Left ventricle myocardium superior (tissue), 1 donor: ENCODE data around the gene RNF25. TPM values are rescaled to one million over a fixed set of nuclear protein-coding genes. Genes with fewer than 3 reads are reported as not detected.

ENCODE experiments used
- ATAC-seq: fragments of 200-7000 bp; cut with Tn5 transposase; one replicate; pipeline ENCODE4 v1.9.1; 2020; ENCODE audit warnings: mild to moderate bottlenecking, moderate library complexity
- DNase-seq: peaks from one replicate; pipeline ENCODE4 v3.0.0-alpha.2; 2020
- intact Hi-C: fragments of 100-400 bp; cut with micrococcal nuclease; formaldehyde crosslinking; loops from one replicate; pipeline ENCODE4 v1.11.0; 2022
- long read RNA-seq: library from polyadenylated mRNA; unstranded; transcript quantifications from one replicate; pipeline ENCODE4 v2.0.0, GENCODE V29; 2021
- total RNA-seq: library from RNA; stranded (reverse); fragmentation: NEBNext Ultra II Directional; extraction: Animal tissue kit (Norgen Biotek cat#: 25700); gene quantifications from one replicate; pipeline ENCODE4 v1.2.1, GENCODE V29; 2021
- donor health status: DM: no; HTN: yes; CAD: no; lungs with severe emphysema.

RNF25 gene, protein sequence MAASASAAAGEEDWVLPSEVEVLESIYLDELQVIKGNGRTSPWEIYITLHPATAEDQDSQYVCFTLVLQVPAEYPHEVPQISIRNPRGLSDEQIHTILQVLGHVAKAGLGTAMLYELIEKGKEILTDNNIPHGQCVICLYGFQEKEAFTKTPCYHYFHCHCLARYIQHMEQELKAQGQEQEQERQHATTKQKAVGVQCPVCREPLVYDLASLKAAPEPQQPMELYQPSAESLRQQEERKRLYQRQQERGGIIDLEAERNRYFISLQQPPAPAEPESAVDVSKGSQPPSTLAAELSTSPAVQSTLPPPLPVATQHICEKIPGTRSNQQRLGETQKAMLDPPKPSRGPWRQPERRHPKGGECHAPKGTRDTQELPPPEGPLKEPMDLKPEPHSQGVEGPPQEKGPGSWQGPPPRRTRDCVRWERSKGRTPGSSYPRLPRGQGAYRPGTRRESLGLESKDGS
- total RNA-seq, result 12.4 TPM
- long read RNA-seq, transcript RNF25-205 (2 exons, 532 nt), result minor isoform, 5 of 14 reads
- long read RNA-seq, transcript RNF25-201 (10 exons, 1,914 nt), result major isoform, 7 of 14 reads
- long read RNA-seq, partial matches to known transcripts, result 1 of 14 reads
- long read RNA-seq, other reads (novel, unspliced or antisense), result 1 of 14 reads

DNA sequence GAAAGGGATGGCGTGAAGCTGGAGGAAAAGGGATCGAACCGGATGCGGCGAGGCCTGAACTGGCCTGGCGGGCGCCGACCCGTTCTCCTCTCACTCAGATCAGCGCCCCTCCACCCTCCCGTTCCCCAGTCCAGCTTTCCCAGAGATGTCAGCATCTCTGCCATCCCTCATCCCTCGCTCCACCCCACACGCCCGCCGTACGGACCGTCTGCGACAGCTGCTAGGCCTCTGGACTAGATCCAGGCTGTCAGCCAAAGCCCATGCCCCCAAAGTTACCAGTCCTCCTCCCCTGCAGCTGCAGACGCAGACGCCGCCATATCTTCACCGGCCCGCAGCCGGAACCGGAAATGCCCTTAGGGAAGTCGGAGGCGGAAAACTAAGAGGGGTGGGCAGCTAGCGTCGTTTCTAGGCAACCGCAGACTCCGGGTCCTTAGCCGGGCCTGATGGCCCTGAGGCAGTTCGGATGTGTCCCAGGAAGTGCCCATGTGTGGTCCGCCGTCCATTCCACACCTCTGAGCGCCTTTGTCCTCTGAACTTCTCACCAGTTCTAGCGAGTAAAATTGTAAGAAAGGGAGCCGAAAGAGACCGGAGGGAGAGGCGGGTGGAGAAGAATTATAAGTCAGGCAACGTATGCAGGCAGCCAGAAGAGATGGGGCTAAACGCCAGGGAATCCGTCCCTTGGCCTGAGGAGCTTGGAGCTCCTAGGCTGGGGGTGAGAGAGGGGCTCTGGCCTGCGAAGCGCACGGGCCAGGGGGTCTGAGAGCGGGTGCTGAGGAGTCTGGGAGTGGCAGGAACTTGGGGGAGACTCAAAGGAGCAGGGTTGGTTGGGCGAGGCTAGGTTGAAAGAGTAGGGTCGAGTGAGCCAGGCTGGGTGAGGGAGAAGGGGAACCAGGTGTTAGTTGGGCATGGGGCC is at the start of gene RNF25, which contains the start of gene STK36:
Gene RNF25, minus strand, starts transcription at position 349 of the 913 bp plus-strand sequence. Its CDS starts 32 bp downstream, at position 317.
Gene STK36, plus strand, starts transcription at position 433 of the 913 bp plus-strand sequence. CDS start 744 bp downstream, outside the sequence.
- intact Hi-C loops, result no loop called here
- DNase-seq, result peak; percentile 87
- peak; percentile 97 for ATAC-seq

GRCh38 chr2:218721488-218721887 is 49.7 kb upstream of the RNF25 start:
- intact Hi-C loops, result no loop called here
- no peak for ATAC-seq
- DNase-seq, result no peak

- DNase-seq, result no peak
- no peak for ATAC-seq
- intact Hi-C loops, result no loop called here
Measured at GRCh38 chr2:218720048-218721041, 48.5 kb upstream of the RNF25 start.

- intact Hi-C loops, result loop anchor here (10.0 kb wide), 1 partner anchor 125 kb away; no protein-coding TSS in a partner anchor
Measured at GRCh38 chr2:218719457-218719856, 47.7 kb upstream of the RNF25 start.

DNA sequence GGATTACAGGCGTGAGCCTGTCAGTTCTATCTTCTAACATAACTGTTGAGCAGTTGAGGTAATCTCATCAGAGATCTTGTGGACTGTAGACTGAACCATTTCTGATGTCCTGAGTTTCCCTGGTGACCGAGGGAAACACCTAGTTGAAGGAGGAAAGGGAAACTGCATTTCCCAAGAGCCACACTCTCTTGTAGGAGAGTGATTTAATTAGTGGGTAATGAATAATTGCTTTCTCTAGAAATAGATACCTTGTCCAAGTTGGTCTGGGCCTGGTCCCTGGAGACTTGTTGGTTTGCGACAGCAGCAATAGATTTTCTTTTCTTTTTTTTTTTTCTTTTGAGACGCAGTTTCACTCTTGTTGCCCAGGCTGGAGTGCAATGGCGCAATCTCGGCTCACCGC is 46.3 kb upstream of the RNF25 start:
- DNase-seq, result no peak
- intact Hi-C loops, result loop anchor here (10.0 kb wide), 1 partner anchor 127 kb away; no protein-coding TSS in a partner anchor
- ATAC-seq, result no peak

More at GRCh38 chr2:218719457-218719856, 47.7 kb upstream of the RNF25 start:
- DNase-seq (no peak), ATAC-seq (no peak)

DNA sequence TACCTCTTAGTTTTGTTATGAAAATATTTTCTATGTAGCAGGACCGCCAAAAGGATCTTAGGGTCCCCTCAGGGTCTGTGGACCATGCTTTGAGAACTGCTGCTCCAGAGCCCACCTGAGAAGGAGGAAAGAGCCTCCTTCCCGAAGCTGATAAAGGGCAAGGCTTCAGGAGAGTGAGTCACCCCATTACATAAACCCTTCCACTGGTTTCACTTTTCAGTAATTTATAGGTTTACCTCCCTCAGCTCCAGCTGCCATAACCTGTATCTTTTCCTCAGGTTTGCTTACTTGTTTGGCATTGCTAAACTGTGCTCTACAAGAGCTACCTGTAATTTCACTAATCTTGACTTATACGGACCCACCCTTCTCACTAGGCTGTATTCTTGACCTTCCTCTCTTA is 45.5 kb upstream of the RNF25 start:
- no peak for ATAC-seq
- no peak for DNase-seq

DNA sequence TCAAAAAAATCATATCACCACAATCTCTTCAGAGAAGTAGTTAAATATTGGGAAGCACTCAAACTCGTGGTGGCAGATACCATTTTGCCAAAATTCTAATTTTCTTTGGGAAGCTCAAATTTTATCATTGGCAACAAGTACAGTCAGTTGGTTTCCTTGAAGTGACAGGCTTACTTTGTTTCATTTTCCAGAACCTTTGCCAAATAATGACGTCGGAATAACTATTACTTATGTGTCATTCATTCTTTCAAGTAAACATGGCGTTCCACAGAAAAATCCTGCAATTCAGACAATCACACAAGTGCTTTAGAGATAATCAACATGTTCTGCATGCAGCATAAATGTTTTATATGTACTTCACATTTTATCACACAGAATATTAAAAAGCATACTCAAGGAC is 44.3 kb upstream of the RNF25 start:
- DNase-seq (no peak), ATAC-seq (no peak)
- intact Hi-C loops, result loop anchor here (10.0 kb wide), 1 partner anchor 129 kb away; no protein-coding TSS in a partner anchor

More for the DNA sequence above, 45.5 kb upstream of the RNF25 start:
- intact Hi-C loops, result loop anchor here (10.0 kb wide), 1 partner anchor 128 kb away; no protein-coding TSS in a partner anchor

DNA sequence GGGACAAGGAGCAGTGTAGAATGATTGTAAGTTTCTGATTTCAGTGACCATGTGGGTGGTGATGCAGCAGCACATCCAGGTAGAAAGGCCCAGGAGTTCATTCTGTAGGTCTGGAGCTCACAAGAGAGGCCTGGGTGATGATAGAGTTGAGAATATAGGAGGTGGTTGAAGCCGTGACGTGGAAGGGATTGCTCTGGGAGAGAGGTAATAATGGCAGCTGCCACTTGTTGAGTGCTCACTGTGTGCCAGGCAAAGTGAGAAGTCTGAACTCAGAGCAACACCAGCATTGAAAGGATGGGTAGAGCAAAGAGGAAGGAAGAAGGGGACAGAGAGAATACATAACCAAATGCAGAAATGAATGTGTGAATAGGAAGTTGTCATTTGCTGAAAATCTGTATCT is 42.1 kb upstream of the RNF25 start:
- ATAC-seq, result no peak
- intact Hi-C loops, result loop anchor here (10.0 kb wide), 1 partner anchor 131 kb away; no protein-coding TSS in a partner anchor
- DNase-seq, result no peak

DNA sequence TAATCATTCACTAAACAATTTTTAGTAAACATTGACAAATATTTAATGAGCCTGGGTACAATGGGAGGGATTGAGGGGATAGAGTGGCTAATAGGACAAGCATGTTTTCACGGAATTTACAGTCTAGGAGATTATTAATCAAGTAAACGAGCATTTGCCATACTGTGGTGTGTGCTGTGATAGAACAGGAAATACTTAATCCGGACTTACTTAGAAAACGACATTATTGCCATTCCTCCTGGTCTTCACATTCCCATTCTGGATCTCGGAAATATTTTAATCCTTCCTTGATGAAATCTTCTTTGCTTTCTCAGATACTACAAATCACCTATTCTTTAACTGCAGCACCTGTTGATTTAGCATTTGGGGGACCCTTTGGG is 39.7 kb upstream of the RNF25 start:
- intact Hi-C loops, result loop anchor here (10.0 kb wide), 1 partner anchor 133 kb away; no protein-coding TSS in a partner anchor
- no peak for ATAC-seq
- no peak for DNase-seq

GRCh38 chr2:218710687-218711549 is 39.1 kb upstream of the RNF25 start, which contains the start of gene TTLL4:
Gene TTLL4 (plus strand): TSS chr2:218710835. CDS start chr2:218737677, 26,842 bp downstream.
- intact Hi-C loops, result loop anchor here (10.0 kb wide), 1 partner anchor 134 kb away; no protein-coding TSS in a partner anchor
- ATAC-seq (peak; percentile 98), DNase-seq (peak; percentile 99)

DNA sequence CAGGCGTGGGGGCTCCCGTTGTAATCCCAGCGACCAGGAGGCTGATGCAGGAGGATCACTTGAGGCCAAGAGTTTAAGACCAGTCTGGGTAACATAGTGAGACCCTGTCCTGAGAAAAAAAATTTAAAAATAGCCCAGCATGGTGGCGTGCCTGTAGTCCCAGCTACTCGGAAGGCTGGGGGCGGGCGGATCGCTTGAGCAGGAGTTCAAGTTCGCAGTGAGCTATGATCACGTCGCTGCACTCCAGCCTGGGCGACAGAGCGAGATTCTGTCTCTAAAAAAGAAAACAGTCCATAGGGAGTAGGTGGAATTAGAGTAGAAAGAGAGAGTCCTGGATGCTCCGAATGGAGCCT is 38.5 kb upstream of the RNF25 start:
- DNase-seq (no peak), ATAC-seq (peak; percentile 2)
- intact Hi-C loops, result loop anchor here (10.0 kb wide), 1 partner anchor 134 kb away; no protein-coding TSS in a partner anchor

DNA sequence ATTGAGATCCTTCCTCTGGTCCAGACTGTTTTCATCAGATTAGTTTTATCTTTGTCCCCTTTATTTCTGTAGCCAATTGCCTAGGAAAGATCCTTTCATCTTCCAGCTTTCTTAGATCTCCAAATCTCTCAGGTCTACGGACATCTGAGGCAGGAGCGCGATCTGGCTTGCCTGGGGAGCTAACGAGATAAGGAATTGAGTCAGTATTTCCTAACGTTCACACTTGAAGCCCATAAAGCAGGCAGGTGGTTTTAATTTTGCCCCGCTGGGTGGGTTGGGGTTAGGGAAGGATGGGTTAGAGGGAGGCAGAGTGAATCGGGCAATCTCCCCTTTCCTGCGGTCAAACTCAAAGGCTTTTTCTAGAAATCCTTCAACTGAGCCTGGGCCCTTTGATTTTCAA is 38.1 kb upstream of the RNF25 start:
- no peak for ATAC-seq
- intact Hi-C loops, result loop anchor here (10.0 kb wide), 1 partner anchor 135 kb away; no protein-coding TSS in a partner anchor
- no peak for DNase-seq

- ATAC-seq, result no peak
- intact Hi-C loops, result no loop called here
- DNase-seq, result no peak
Measured at GRCh38 chr2:218708086-218708485, 36.3 kb upstream of the RNF25 start.

DNA sequence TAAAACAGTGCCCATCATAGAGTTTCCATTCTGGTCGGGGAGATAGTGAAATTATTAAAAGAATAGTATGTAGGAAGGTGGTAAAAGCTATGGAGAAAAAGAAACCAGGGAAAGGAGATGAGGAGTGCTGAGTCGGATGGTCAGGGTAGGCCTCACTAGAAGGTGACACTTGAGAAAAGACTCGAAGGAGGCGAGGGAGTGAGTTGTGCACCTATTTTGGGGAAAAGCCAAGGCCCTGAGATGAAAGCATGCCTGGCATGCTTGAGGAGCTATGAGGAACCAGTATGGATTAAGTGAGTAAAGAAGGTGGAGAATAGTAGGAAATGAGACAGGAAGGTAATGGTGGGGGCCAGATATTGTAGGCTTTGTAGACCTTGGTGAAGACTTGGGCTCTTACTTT is 31.5 kb upstream of the RNF25 start:
- ATAC-seq, result no peak
- DNase-seq, result no peak
- intact Hi-C loops, result no loop called here

DNA sequence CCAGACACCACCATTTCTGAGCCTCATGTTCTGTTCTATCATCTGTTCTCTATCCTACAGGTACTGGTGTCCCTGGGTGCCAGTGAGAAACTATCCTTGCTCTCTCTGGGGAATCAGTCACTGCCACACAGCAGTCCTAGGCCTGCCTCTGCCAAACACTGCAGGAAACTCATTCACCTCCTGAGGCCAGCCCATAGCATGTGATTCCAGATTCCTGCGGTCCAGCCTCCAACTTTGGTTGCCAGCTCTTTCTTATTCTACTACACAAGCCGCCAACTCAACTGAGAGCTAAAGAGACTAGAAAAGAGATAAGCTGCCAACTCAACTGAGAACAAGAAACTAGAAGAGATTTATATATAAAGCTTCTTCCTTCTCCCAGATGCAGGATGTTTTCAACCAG is 30.0 kb upstream of the RNF25 start:
- intact Hi-C loops, result no loop called here
- ATAC-seq (peak; percentile 48), DNase-seq (no peak)

GRCh38 chr2:218698885-218699284 is 27.1 kb upstream of the RNF25 start:
- DNase-seq (no peak), ATAC-seq (no peak)
- intact Hi-C loops, result no loop called here
